A673 (cell line): ENCODE data around the gene MRTFA. TPM values are rescaled to one million over a fixed set of nuclear protein-coding genes. Genes with fewer than 3 reads are reported as not detected.

Experiments used
- Bru-seq: library from RNA; stranded (reverse); fragments of 400-500 nt; gene quantifications from one replicate; lab custom pipeline; 2021; lab: Mats Ljungman, UMichigan
- BruChase-seq, 2 experiments: library from RNA; stranded (reverse); fragments of 400-500 nt; gene quantifications; one replicate each; lab custom pipeline; 2021; lab: Mats Ljungman, UMichigan
- BruUV-seq: library from RNA; stranded (reverse); fragments of 400-500 nt; replicated peaks from 2 replicates; lab custom pipeline; 2021; lab: Mats Ljungman, UMichigan
- CTCF ChIA-PET: fragments of 300-600 bp; sonication (Branson Sonifier 250); formaldehyde crosslinking; loops from one replicate; lab custom pipeline; 2022; ENCODE audit warnings: antibody characterized with exemption; lab: Charles Lee
- POLR2A ChIA-PET: fragments of 300-600 bp; sonication (Branson Sonifier 250); formaldehyde crosslinking; loops from one replicate; lab custom pipeline; 2022; ENCODE audit warnings: antibody characterized with exemption; ENCODE audit not compliant: low non-redundant PET; lab: Charles Lee
- DNase-seq: peaks from one replicate; pipeline ENCODE4 v3.0.0-alpha.2; 2015; ENCODE audit warnings: low spot score
- H3K27ac ChIP-seq: fragments of 200-600 bp; sonication (generic); 2 replicates; pipeline ENCODE4 v1.5.1; 2016; ENCODE audit warnings: mixed run types, low read depth, mild to moderate bottlenecking, mixed read lengths, antibody characterized with exemption, low read length; ENCODE audit not compliant: poor library complexity, severe bottlenecking
- H3K27me3 ChIP-seq: fragments of 200-600 bp; sonication (generic); replicated peaks from 2 replicates; pipeline ENCODE4 v1.6.1; 2017; ENCODE audit warnings: mixed run types, low read depth, mild to moderate bottlenecking, mixed read lengths, antibody characterized with exemption, low read length; ENCODE audit not compliant: insufficient read depth, poor library complexity
- H3K36me3 ChIP-seq: fragments of 200-600 bp; sonication (generic); 2 replicates; pipeline ENCODE4 v1.6.1; 2016; ENCODE audit warnings: mixed run types, mild to moderate bottlenecking, mixed read lengths, antibody characterized with exemption, low read length; ENCODE audit not compliant: insufficient read depth, poor library complexity, severe bottlenecking
- H3K4me1 ChIP-seq: fragments of 200-600 bp; sonication (generic); 2 replicates; pipeline ENCODE4 v1.6.1; 2017; ENCODE audit warnings: mixed run types, mild to moderate bottlenecking, mixed read lengths, antibody characterized with exemption, low read length; ENCODE audit not compliant: insufficient read depth, poor library complexity, severe bottlenecking
- H3K4me3 ChIP-seq: fragments of 200-600 bp; sonication (generic); 2 replicates; pipeline ENCODE4 v1.5.1; 2016; ENCODE audit warnings: low read depth, mixed run types, mild to moderate bottlenecking, mixed read lengths, low read length; ENCODE audit not compliant: poor library complexity, severe bottlenecking
- H3K9me3 ChIP-seq: fragments of 200-600 bp; sonication (generic); 2 replicates; pipeline ENCODE4 v1.6.1; 2016; ENCODE audit warnings: mixed run types, low read depth, mild to moderate bottlenecking, mixed read lengths, antibody characterized with exemption, low read length; ENCODE audit not compliant: poor library complexity, severe bottlenecking
- EZH2 ChIP-seq: fragments of 200-600 bp; sonication (generic); IDR thresholded peaks from 2 replicates; pipeline ENCODE4 v1.6.1; 2017; ENCODE audit warnings: borderline replicate concordance, low read depth, mild to moderate bottlenecking, mixed read lengths, antibody characterized with exemption, low read length; ENCODE audit not compliant: poor library complexity, severe bottlenecking
- intact Hi-C: fragments of 100-400 bp; cut with micrococcal nuclease; formaldehyde crosslinking; loops from one replicate; pipeline ENCODE4 v1.10.0; 2022; ENCODE audit not compliant: unreplicated experiment
- long read RNA-seq: library from polyadenylated mRNA; stranded (forward); transcript quantifications from one replicate; pipeline ENCODE4 v2.0.0, GENCODE V29; 2022
- total RNA-seq: library from RNA; stranded (reverse); gene quantifications from 2 replicates; pipeline ENCODE4 v1.2.3, GENCODE V29; 2021
- TF ChIP-seq, protein P1 (sequence below): fragments of 300-800, 200-600 bp; sonication (generic); conservative IDR thresholded peaks from 2 replicates; pipeline ENCODE4 v1.5.1; 2017; ENCODE audit warnings: low read depth, mild to moderate bottlenecking, antibody characterized with exemption, low read length, moderate library complexity, mixed read lengths

The MRTFA gene
- total RNA-seq (35.8 and 41.2 TPM in 2 replicates), Bru-seq, nascent RNA (percentile 75 among the genes with signal in this experiment), BruChase-seq, experiment 1, labeled RNA remaining after a 2-hour chase (percentile 73 among the genes with signal in this experiment), BruChase-seq, experiment 2, labeled RNA remaining after a 6-hour chase (percentile 83 among the genes with signal in this experiment)
- long read RNA-seq, full-length matches to known transcripts = 1 of 30 reads
- long read RNA-seq, partial matches to known transcripts = 13 of 30 reads
- long read RNA-seq, other reads (novel, unspliced or antisense) = 16 of 30 reads

DNA sequence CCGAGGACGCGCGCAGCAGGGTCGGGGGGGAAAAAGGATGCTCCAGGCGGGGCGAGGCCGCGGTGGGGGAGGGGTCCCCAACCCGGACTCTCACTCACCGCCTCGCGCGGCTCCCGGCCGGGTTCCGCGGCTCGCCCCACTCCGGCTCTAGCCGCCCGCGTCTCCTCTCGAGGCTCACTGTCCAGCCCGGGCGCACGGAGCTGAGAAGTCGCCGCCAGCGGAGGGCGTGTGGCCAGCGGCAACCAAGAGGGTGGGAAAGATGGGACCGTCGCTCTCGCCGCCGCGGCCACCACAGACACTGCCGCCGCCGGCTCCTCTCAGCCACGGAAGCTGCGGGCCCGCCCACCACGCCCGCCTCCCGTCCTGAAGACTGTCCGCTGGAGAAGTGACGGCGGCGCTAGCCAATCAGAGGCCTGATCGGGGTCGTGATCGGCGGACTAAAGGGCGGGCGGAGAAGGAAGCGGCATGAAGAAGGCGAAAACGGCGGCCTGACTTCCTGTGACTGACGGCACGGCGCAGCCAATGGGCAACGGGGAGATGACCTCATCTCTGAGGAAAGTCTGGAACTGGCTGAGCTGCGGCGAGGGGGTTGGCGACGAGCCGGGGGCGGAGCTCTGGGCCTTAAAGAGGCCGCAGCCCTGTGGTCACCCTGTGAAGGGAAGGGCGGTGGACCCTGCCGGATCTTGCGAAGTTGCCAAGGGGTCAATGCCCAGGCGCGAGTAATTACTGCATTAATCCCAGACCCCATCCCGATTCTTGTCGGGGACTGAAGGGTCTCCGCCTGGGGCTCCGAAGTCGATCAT is at the start of gene MRTFA:
MRTFA (minus strand) TSS at position 340 of the 803 bp plus-strand sequence.
- H3K36me3 ChIP-seq = no peaks in the 10 kb centered on the region
- DNase-seq = peak; percentile 100
- H3K27ac ChIP-seq = peak within 1 kb of the TSS; percentile 80
- no TSS peak for BruUV-seq
- intact Hi-C loops = loop anchor here (5.0 kb wide), 1 partner anchor 104 kb away; no protein-coding TSS in a partner anchor
- TF ChIP-seq, protein P1, sequence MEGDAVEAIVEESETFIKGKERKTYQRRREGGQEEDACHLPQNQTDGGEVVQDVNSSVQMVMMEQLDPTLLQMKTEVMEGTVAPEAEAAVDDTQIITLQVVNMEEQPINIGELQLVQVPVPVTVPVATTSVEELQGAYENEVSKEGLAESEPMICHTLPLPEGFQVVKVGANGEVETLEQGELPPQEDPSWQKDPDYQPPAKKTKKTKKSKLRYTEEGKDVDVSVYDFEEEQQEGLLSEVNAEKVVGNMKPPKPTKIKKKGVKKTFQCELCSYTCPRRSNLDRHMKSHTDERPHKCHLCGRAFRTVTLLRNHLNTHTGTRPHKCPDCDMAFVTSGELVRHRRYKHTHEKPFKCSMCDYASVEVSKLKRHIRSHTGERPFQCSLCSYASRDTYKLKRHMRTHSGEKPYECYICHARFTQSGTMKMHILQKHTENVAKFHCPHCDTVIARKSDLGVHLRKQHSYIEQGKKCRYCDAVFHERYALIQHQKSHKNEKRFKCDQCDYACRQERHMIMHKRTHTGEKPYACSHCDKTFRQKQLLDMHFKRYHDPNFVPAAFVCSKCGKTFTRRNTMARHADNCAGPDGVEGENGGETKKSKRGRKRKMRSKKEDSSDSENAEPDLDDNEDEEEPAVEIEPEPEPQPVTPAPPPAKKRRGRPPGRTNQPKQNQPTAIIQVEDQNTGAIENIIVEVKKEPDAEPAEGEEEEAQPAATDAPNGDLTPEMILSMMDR = no peak
- no peak for TF ChIP-seq EZH2
- H3K4me1 ChIP-seq = peaks cover 9% of the 10 kb centered on the region
- H3K27me3 ChIP-seq = no peaks in the 10 kb centered on the region
- peak within 1 kb of the TSS; percentile 96 for H3K4me3 ChIP-seq
- no peaks in the 10 kb centered on the region for H3K9me3 ChIP-seq
- CTCF ChIA-PET = interaction anchor here (1.0 to 1.2 kb wide), 2 partner anchors 10 to 286 kb away, joined by 3 to 5 read pairs; no protein-coding TSS in a partner anchor
- POLR2A ChIA-PET = no interaction called here

DNA sequence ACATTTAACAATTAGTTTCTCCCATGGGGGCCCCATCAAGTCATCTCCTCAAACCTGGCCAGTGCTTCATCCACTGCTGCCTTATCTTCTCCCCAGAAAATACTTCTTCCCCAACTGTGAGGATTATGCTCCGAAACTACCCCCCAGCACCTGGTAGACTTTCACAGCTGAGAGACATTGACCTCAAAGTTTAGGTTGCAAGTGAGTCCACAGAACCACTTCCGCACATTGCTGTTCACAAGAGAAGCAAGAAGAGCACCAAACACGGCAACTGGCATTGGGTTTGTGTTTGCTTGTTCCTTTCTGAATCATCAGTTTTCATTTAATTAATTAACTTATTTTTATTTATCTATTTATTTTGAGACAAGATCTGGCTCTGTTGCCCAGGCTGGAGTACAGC is 48.9 kb upstream of the MRTFA start:
- no peak for DNase-seq
- no TSS peak for BruUV-seq
- H3K36me3 ChIP-seq = no peaks in the 10 kb centered on the region
- no peak overlapping the region for H3K4me3 ChIP-seq
- H3K27ac ChIP-seq = no peak overlapping the region
- TF ChIP-seq, protein P1 = no peak
- no peak for TF ChIP-seq EZH2
- H3K9me3 ChIP-seq = no peaks in the 10 kb centered on the region
- POLR2A ChIA-PET = no interaction called here
- intact Hi-C loops = no loop called here
- CTCF ChIA-PET = interaction anchor here (1.4 kb wide), 1 partner anchor 75 kb away, joined by 8 read pairs; no protein-coding TSS in a partner anchor
- H3K4me1 ChIP-seq = peaks cover 13% of the 10 kb centered on the region
- H3K27me3 ChIP-seq = no peaks in the 10 kb centered on the region

DNA sequence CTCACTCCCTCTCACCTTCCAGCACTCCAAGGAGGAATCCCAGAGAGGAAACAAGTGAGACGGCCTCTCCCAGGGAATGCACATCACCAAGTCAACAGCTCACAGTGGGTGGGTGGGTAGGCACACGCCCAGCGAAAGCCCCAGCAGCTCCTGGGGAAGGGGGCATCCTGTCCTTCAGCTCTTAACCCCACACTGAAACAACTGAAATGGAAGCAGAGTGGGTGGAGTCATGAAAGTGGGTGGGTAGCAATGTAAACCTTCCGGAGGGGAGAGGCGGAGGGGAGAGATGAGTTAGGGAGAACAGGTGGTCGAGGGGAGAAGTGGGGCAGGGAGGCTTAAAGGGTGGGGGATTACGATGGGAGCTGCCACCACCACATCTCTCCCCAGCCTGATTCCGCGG is 48.2 kb upstream of the MRTFA start:
- no peak overlapping the region for H3K4me3 ChIP-seq
- no peaks in the 10 kb centered on the region for H3K27me3 ChIP-seq
- no TSS peak for BruUV-seq
- no peaks in the 10 kb centered on the region for H3K36me3 ChIP-seq
- H3K4me1 ChIP-seq = peaks cover 20% of the 10 kb centered on the region
- no peak for DNase-seq
- no peak overlapping the region for H3K27ac ChIP-seq
- H3K9me3 ChIP-seq = no peaks in the 10 kb centered on the region
- intact Hi-C loops = no loop called here
- CTCF ChIA-PET = interaction anchor here (1.4 kb wide), 1 partner anchor 75 kb away, joined by 8 read pairs; no protein-coding TSS in a partner anchor
- POLR2A ChIA-PET = no interaction called here
- TF ChIP-seq, protein P1 = no peak
- TF ChIP-seq EZH2 = no peak
